H9 (cell line): ENCODE measurements around the gene SPRY4. TPM values are rescaled to one million over a fixed set of nuclear protein-coding genes. Genes with fewer than 3 reads are reported as not detected.

Experiments used
- DNase-seq: peaks from one replicate; pipeline ENCODE4 v3.0.0-alpha.2; 2017
- H2AFZ ChIP-seq: one replicate; pipeline ENCODE4 v1.6.1; 2013; ENCODE audit warnings: mild to moderate bottlenecking, low read length, control low read depth, moderate library complexity
- H2AK5ac ChIP-seq: 2 replicates; pipeline ENCODE4 v1.6.1; 2013; ENCODE audit warnings: low read length, control low read depth, mixed read lengths; ENCODE audit not compliant: insufficient read length
- H2BK120ac ChIP-seq: one replicate; pipeline ENCODE4 v1.6.1; 2013; ENCODE audit warnings: low read depth, mild to moderate bottlenecking, low read length, control low read depth, inconsistent platforms; ENCODE audit not compliant: poor library complexity, severe bottlenecking
- H2BK12ac ChIP-seq: 2 replicates; pipeline ENCODE4 v1.6.1; 2013; ENCODE audit warnings: low read length, control low read depth, mixed read lengths, low read depth; ENCODE audit not compliant: insufficient read length
- H2BK15ac ChIP-seq: 2 replicates; pipeline ENCODE4 v1.6.1; 2013; ENCODE audit warnings: low read depth, low read length, control low read depth
- H2BK20ac ChIP-seq: one replicate; pipeline ENCODE4 v1.6.1; 2013; ENCODE audit warnings: low read depth, mild to moderate bottlenecking, low read length, control low read depth, inconsistent platforms; ENCODE audit not compliant: poor library complexity, severe bottlenecking
- H2BK5ac ChIP-seq: 2 replicates; pipeline ENCODE4 v1.6.1; 2013; ENCODE audit warnings: low read length, control low read depth, mixed read lengths; ENCODE audit not compliant: insufficient read length
- H3K14ac ChIP-seq: 2 replicates; pipeline ENCODE4 v1.6.1; 2013; ENCODE audit warnings: low read length, control low read depth; ENCODE audit not compliant: insufficient read depth
- H3K18ac ChIP-seq: 2 replicates; pipeline ENCODE4 v1.6.1; 2013; ENCODE audit warnings: low read depth, mild to moderate bottlenecking, mixed read lengths, low read length, control low read depth; ENCODE audit not compliant: insufficient read length
- H3K23ac ChIP-seq: 2 replicates; pipeline ENCODE4 v1.6.1; 2013; ENCODE audit warnings: low read length, control low read depth, mixed read lengths, low read depth; ENCODE audit not compliant: insufficient read length
- H3K23me2 ChIP-seq: 2 replicates; pipeline ENCODE4 v1.6.1; 2013; ENCODE audit warnings: low read depth, mild to moderate bottlenecking, mixed read lengths, low read length, control low read depth; ENCODE audit not compliant: insufficient read length, poor library complexity, severe bottlenecking
- H3K27ac ChIP-seq: 2 replicates; pipeline ENCODE4 v1.5.1; 2013; ENCODE audit warnings: low read length, control low read depth, mixed read lengths, low read depth; ENCODE audit not compliant: insufficient read length
- H3K27me3 ChIP-seq: 2 replicates; pipeline ENCODE4 v1.6.1; 2013; ENCODE audit warnings: low read length, control low read depth, inconsistent platforms; ENCODE audit not compliant: insufficient read depth
- H3K4ac ChIP-seq: 2 replicates; pipeline ENCODE4 v1.6.1; 2013; ENCODE audit warnings: low read depth, mild to moderate bottlenecking, control low read depth, inconsistent platforms, low read length, moderate library complexity
- H3K4me1 ChIP-seq: 2 replicates; pipeline ENCODE4 v1.6.1; 2013; ENCODE audit warnings: low read length, control low read depth, inconsistent platforms; ENCODE audit not compliant: insufficient read depth
- H3K4me2 ChIP-seq: 2 replicates; pipeline ENCODE4 v1.6.1; 2013; ENCODE audit warnings: low read length, control low read depth, mixed read lengths; ENCODE audit not compliant: insufficient read length, insufficient read depth
- H3K56ac ChIP-seq: 2 replicates; pipeline ENCODE4 v1.6.1; 2013; ENCODE audit warnings: low read depth, mild to moderate bottlenecking, mixed read lengths, low read length, control low read depth; ENCODE audit not compliant: insufficient read length
- H3K79me1 ChIP-seq: 2 replicates; pipeline ENCODE4 v1.6.1; 2013; ENCODE audit warnings: low read depth, mild to moderate bottlenecking, moderate library complexity, low read length, control low read depth, inconsistent platforms; ENCODE audit not compliant: insufficient read depth, poor library complexity, severe bottlenecking
- H3K79me2 ChIP-seq: 2 replicates; pipeline ENCODE4 v1.6.1; 2013; ENCODE audit warnings: low read length, control low read depth, inconsistent platforms; ENCODE audit not compliant: insufficient read depth
- H3K9ac ChIP-seq: 2 replicates; pipeline ENCODE4 v1.6.1; 2013; ENCODE audit warnings: low read length, control low read depth, mixed read lengths; ENCODE audit not compliant: insufficient read length; ENCODE audit errors: extremely low read depth
- H3K9me3 ChIP-seq: one replicate; pipeline ENCODE4 v1.6.1; 2013; ENCODE audit warnings: low read depth, low read length, inconsistent platforms; ENCODE audit not compliant: control insufficient read depth
- H3T11ph ChIP-seq: one replicate; pipeline ENCODE4 v1.6.1; 2013; ENCODE audit warnings: mild to moderate bottlenecking, low read length, control low read depth, inconsistent platforms
- H4K20me1 ChIP-seq: one replicate; pipeline ENCODE4 v1.6.1; 2013; ENCODE audit not compliant: control insufficient read depth, insufficient read length, insufficient read depth
- H4K5ac ChIP-seq: 2 replicates; pipeline ENCODE4 v1.6.1; 2013; ENCODE audit warnings: low read depth, mild to moderate bottlenecking, mixed read lengths, low read length, control low read depth; ENCODE audit not compliant: insufficient read length
- H4K8ac ChIP-seq: replicated peaks from 2 replicates; pipeline ENCODE4 v1.6.1; 2013; ENCODE audit warnings: low read length, control low read depth, mixed read lengths, low read depth; ENCODE audit not compliant: insufficient read length
- H4K91ac ChIP-seq: 2 replicates; pipeline ENCODE4 v1.6.1; 2013; ENCODE audit warnings: low read depth, mild to moderate bottlenecking, moderate library complexity, mixed read lengths, low read length, control low read depth; ENCODE audit not compliant: insufficient read length
- H3K27ac Mint-ChIP-seq, 3 experiments: 2 replicates in 2 of 3; 3 replicates in 1 of 3; pipeline ENCODE4 v1.8.0; 2020 to 2021; ENCODE audit warnings: mixed read lengths in 3 of 3, mild to moderate bottlenecking in 1 of 3, moderate library complexity in 1 of 3
- H3K27me3 Mint-ChIP-seq: 2 replicates; pipeline ENCODE4 v1.8.0; 2021; ENCODE audit warnings: low read depth, mild to moderate bottlenecking, moderate library complexity, mixed read lengths
- H3K36me3 Mint-ChIP-seq, 3 experiments: 2 replicates in 2 of 3; 3 replicates in 1 of 3; pipeline ENCODE4 v1.8.0; 2020 to 2021; ENCODE audit warnings: low read depth in 3 of 3, mixed read lengths in 3 of 3; ENCODE audit not compliant: insufficient read depth in 1 of 3
- H3K4me1 Mint-ChIP-seq, 2 experiments: 2 replicates each; pipeline ENCODE4 v1.8.0; 2020; ENCODE audit warnings: mixed read lengths in 2 of 2
- H3K4me3 Mint-ChIP-seq, 2 experiments: 2 replicates in 1 of 2; 3 replicates in 1 of 2; pipeline ENCODE4 v1.8.0; 2020 to 2021; ENCODE audit warnings: mild to moderate bottlenecking in 2 of 2, mixed read lengths in 2 of 2, moderate library complexity in 1 of 2
- H3K9me3 Mint-ChIP-seq, 2 experiments: 2 replicates in 1 of 2; 3 replicates in 1 of 2; pipeline ENCODE4 v1.8.0; 2020; ENCODE audit warnings: mild to moderate bottlenecking in 2 of 2, mixed read lengths in 2 of 2, moderate library complexity in 1 of 2
- WGBS: extraction: QIAGEN DNeasy Blood & Tissue Kit; methylation state at CpG from one replicate; pipeline ENCODE4 v1.1.7; 2013; ENCODE audit warnings: missing lambda C conversion rate, low lambda C conversion rate, mixed read lengths; ENCODE audit not compliant: insufficient read length; ENCODE audit errors: extremely low coverage; 5-methylcytosine and 5-hydroxymethylcytosine counted together
- total RNA-seq: library from RNA; stranded (reverse); gene quantifications from 2 replicates; pipeline ENCODE4 v1.2.1, GENCODE V29; 2021
- TF ChIP-seq, protein P1 (sequence below): fragments of 200-600 bp; sonication (generic); conservative IDR thresholded peaks from 3 replicates; pipeline ENCODE4 v1.8.0; 2021; ENCODE audit warnings: antibody characterized with exemption, mild to moderate bottlenecking

SPRY4 gene
- total RNA-seq, 1 experiment from 2014 or later: 92.4 TPM

DNA sequence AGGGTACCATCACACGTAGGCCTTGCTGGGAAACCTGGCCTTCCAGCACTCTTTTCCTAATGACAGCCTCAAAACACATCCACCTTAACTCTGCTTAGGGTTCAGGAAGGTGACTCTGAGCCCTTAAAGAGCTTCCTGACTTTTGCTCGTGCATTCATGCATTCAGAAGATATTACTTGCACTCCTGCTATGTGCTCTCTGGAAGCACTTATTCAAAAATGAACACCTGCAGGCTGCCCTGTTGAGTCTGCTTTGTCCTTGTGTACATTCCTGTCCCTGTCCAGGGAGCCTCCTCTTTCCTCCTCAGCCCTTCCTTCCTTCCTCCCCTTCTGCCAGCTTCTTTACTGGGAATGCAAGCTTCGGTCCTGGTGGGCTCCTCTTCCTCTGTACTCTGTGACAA, 61.5 kb downstream of the SPRY4 start:
- Histone ChIP-seq H3K4me2 (no peak overlapping the region), H3K79me2 (no peaks in the 10 kb centered on the region), H3K18ac (no peak overlapping the region), H4K8ac (no peak overlapping the region), H3K4ac (no peak overlapping the region), H3K9ac (no peak overlapping the region), H3K23ac (no peak overlapping the region), H3K9me3 (no peaks in the 10 kb centered on the region), H4K91ac (no peak overlapping the region), H2AK5ac (no peak overlapping the region), H2BK15ac (no peak overlapping the region), H2AFZ (no peak overlapping the region), H4K20me1 (no peaks in the 10 kb centered on the region), H2BK120ac (no peak overlapping the region), H3K27ac (no peak overlapping the region), H3K27me3 (no peaks in the 10 kb centered on the region), H4K5ac (no peak overlapping the region), H2BK5ac (no peak overlapping the region), H3K23me2 (no peaks in the 10 kb centered on the region), H2BK20ac (no peak overlapping the region), H3K56ac (no peak overlapping the region), H3K79me1 (no peaks in the 10 kb centered on the region), H3K14ac (no peak overlapping the region), H2BK12ac (no peak overlapping the region), H3T11ph (no peak overlapping the region), H3K4me1 (peaks cover 5% of the 10 kb centered on the region; the same call in 1 of the 2 replicates)
- WGBS: no CpG with 5 or more reads among the region's 3 CpGs
- H3K9me3 Mint-ChIP-seq: peaks cover 0 to 6% of the 10 kb centered on the region in 2 experiments; a peak in 1 of 5 replicates
- no peak overlapping the region for H3K4me3 Mint-ChIP-seq
- DNase-seq: no peak
- TF ChIP-seq, protein P1, sequence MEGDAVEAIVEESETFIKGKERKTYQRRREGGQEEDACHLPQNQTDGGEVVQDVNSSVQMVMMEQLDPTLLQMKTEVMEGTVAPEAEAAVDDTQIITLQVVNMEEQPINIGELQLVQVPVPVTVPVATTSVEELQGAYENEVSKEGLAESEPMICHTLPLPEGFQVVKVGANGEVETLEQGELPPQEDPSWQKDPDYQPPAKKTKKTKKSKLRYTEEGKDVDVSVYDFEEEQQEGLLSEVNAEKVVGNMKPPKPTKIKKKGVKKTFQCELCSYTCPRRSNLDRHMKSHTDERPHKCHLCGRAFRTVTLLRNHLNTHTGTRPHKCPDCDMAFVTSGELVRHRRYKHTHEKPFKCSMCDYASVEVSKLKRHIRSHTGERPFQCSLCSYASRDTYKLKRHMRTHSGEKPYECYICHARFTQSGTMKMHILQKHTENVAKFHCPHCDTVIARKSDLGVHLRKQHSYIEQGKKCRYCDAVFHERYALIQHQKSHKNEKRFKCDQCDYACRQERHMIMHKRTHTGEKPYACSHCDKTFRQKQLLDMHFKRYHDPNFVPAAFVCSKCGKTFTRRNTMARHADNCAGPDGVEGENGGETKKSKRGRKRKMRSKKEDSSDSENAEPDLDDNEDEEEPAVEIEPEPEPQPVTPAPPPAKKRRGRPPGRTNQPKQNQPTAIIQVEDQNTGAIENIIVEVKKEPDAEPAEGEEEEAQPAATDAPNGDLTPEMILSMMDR: no peak
- peaks cover 27 to 34% of the 10 kb centered on the region in 2 experiments for H3K4me1 Mint-ChIP-seq
- peak overlapping the region in 2 of 3 experiments; percentile 52 to 62; a peak in 5 of 7 replicates for H3K27ac Mint-ChIP-seq
- no peaks in the 10 kb centered on the region for H3K27me3 Mint-ChIP-seq
- peaks cover 0 to 3% (median 2%) of the 10 kb centered on the region in 3 experiments; a peak in 3 of 7 replicates for H3K36me3 Mint-ChIP-seq
